Mesenteric fat pad (tissue), 1 donor: ENCODE data around the gene ALKBH3. TPM values are rescaled to one million over a fixed set of nuclear protein-coding genes. Genes with fewer than 3 reads are reported as not detected.

Source experiments
- DNase-seq: peaks from one replicate; pipeline ENCODE4 v3.0.0-alpha.2; 2020; ENCODE audit warnings: low spot score
- total RNA-seq: library from RNA; stranded (reverse); fragmentation: NEBNext Ultra II Directional; extraction: Animal tissue kit (Norgen Biotek cat#: 25700); gene quantifications from one replicate; pipeline ENCODE4 v1.2.1, GENCODE V29; 2021
- donor health status: DM: yes; HTN: yes; CAD: no.

ALKBH3 gene
- total RNA-seq, 1 donor from 2014 or later = 31.0 TPM

GRCh38 chr11:43937434-43938411 lies 57.1 kb downstream of the ALKBH3 start:
- no peak for DNase-seq

GRCh38 chr11:43941257-43941994 lies 60.8 kb downstream of the ALKBH3 start:
- no peak for DNase-seq

- no peak for DNase-seq
Observed at GRCh38 chr11:43942662-43943371, 62.2 kb downstream of the ALKBH3 start.

GRCh38 chr11:43943372-43943930 lies 62.8 kb downstream of the ALKBH3 start:
- no peak for DNase-seq

GRCh38 chr11:43943931-43944751 lies 63.5 kb downstream of the ALKBH3 start:
- DNase-seq = peak; percentile 89

DNA sequence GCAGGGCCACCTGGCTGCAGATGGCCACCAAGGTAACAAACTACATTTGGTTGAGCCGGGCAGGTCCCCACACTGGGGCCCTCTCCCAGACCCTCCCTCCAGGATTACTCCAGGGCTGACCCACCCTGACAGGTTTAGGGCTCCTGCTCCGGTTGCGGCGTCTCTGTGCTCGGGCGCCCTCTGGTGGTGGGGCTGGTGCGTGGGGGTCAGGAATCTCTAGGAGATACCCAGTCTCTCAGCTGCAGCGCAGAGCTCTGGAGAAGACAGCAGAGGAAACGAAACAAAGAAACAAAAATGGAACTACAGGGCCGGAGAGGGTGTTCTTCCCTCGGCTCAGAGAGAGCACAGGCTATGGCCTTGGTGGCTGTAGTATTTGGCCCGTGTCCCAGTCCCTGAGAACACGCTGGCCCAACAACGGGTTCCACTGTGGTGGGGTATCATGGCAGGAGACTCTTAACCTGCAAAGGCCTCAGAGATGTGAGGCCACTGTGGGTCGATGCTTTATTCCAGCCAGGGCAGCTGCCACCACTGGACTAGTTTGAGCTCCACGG lies 64.2 kb downstream of the ALKBH3 start:
- DNase-seq = no peak

DNA sequence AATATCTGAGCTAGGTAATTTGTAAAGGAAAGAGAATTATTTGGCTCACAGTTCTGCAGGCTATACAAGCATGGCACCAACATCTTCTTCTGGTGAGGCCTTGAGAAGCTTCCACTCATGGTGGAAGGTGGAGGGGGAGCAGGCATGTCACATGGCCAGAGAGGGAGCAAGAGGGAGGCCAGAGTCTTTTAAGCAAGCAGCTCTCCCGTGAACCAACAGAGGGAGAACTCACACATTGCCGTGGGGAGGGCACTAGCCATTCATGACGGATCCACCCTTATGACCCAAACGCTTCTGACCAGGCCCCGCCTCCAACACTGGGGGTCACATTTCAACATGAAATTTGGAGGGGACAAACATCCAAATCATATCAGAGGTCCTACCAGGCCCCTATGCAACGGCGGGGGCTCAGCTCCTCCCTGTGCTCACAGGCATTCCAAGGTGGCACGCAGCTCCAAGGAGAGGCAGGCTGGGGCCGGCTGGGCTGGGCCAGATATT lies 66.4 kb downstream of the ALKBH3 start:
- no peak for DNase-seq

DNA sequence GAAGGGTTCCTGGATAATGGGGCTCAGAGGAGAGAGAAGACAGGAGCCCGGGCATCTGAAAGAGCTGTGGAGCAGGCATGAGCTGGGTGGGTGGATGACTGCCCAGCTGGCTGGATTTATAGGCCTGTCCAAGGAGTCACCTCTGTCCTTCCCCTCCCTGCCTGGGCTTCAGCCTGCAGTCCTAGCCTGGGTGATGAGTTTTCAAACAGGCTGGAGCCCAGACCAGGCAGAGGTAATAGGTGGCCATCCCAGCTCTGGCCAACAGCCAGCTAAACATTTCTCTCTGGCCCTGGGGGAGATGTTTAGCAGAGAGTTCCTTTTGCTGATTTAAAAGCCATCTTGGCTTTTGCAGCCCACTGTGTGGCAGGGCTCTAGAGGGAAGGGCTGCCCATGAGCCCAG lies 67.2 kb downstream of the ALKBH3 start:
- no peak for DNase-seq

DNA sequence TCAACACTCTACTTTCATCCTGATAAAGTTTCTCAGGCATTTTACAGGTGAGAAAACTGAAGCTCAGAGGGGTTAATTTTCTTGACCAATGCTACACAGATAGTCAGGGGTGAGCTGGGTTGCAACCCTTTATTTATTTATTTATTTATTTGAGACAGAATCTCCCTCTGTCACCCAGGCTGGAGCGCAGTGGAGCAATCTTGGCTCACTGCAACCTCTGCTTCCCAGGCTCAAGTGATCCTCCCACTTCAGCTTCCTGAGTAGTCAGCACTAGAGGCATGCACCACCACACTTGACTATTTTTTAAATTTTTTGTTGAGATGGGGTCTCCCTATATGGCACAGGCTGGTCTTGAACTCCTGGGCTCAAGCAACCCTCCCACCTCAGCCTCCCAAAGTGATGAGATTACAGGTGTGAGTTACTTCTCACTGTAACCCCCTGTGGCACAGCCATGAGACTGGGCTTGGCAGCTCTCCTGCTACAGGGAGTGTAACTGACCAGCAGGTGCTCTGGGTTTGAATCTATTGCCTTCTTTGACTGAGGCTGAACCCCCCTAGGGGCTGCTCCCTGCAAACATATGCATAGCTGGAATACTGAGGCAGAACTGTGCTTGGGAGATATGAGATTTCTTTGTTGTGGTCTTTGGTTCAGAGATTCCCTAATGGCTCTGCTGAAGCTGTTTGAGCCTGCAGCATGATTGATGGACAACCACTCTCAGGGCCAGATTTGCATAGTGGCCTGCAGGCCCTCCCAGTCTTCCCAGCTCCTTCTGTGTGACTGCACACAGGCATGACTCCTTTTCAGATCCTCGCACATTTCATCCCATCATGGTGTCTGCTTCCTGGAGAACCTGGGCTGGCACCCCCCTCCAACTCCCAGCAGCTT lies 68.0 kb downstream of the ALKBH3 start:
- peak; percentile 41 for DNase-seq

- no peak for DNase-seq
Observed at GRCh38 chr11:43950311-43950855, 69.8 kb downstream of the ALKBH3 start.

DNA sequence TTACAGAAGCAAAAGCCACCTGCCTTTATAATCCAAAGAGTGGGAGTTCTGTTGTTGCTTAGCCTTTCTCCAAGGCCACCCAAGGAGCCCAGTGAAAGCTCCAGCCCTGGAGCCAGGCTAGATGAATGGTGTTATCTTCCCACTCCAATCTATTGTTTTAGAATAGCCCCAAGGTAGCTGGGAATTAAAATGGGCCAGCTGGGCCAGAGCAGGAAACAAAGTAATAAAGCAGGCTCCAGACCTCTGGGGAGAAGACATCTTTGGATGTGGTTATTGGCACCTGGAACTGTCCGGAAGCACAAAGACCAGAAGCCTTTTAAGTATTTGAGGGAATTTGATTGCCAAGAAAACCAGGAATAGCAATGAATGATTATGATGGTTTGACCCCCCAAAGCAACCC lies 70.6 kb downstream of the ALKBH3 start:
- DNase-seq = no peak

DNA sequence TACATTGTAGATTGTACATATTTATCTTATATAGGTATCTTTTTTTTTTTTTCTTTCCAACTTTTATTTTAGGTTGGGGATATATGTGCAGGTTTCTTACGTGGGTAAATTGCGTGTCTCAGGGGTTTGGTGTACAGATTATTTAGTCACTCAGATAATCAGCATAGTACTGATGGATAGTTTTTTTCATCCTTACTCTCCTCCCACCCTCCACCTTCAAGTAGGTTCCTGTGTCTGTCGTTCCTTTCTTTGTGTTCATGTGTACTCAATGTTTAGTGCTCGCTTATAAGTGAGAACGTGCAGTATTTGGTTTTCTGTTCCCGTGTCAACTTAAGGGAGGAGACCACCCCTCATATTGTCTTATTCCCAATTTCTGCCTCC lies 71.4 kb downstream of the ALKBH3 start:
- no peak for DNase-seq

DNA sequence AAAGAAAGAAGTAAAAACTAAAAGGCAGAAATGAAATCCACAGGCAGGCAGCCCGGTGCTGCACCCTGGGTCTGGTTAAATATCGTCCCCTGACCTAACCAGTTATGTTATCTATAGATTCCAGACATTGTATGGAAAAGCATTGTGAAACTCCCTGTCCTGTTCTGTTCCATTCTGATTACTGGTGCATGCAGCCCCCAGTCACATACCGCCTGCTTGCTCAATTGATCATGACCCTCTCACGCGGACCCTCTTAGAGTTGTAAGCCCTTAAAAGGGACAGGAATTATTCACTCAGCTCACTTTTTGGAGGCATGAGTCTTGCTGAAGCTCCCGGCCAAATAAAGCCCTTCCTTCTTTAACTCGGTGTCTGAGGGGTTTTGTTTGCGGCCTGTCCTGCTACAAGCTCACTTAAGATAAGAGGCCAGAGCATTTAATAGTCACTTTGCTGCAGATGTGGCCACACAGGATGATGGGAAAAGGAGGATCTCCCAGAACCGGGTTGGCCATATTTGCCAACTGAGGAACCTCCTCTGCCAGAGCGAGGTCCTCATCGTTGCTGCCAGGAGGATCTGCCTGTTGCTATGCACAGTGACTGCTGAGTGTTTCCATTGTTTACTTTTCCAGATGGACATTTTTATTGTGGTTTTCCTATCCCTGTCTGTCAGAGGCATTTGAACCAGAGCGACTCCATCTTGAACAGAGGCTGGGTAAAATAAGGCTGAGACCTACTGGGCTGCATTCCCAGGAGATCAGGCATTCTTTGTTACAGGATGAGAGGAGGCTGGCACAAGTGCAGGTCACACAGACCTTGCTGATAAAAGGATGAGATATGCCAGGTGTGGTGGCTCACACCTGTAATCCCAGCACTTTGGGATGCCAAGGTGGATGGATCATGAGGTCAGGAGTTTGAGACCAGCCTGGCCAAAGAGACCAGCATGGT lies 72.0 kb downstream of the ALKBH3 start:
- DNase-seq = no peak

DNA sequence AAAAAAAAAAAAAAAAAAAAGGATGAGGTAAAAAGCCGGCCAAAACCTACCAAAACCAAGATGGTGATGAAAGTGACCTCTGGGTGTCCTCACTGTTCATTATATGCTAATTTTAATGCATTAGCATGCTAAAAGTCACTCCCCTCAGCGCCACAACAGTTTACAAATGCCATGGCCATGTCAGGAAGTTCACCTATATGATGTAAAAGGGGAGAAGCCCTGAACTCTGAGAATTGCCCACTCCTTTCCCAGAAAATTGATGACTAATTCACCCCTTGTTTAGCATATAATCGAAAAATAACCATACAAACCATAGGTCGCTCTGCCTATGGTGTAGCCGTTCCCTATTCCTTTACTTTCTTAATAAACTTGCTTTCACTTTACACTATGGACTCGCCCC lies 72.9 kb downstream of the ALKBH3 start:
- DNase-seq = no peak

DNA sequence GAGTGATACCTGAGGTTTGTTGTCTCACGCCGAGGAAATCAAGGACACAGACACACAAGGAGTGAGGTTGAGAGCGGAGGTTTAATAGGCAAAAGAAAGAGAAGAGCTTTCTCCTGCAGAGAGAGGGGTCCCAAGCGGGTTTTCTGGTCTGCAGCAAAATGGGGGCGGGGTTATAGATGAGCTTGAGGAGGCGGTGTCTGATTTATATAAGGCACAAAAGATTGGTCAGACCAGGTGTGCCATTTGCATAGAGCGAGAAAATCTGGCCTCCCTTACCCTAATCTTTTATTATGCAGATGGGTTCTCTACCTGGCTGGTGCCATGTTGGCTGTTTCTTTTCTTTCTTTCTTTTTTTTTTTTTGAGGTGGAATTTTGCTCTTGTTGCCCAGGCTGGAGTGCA lies 73.6 kb downstream of the ALKBH3 start:
- no peak for DNase-seq

GRCh38 chr11:43955381-43956118 lies 74.9 kb downstream of the ALKBH3 start:
- DNase-seq = no peak

DNA sequence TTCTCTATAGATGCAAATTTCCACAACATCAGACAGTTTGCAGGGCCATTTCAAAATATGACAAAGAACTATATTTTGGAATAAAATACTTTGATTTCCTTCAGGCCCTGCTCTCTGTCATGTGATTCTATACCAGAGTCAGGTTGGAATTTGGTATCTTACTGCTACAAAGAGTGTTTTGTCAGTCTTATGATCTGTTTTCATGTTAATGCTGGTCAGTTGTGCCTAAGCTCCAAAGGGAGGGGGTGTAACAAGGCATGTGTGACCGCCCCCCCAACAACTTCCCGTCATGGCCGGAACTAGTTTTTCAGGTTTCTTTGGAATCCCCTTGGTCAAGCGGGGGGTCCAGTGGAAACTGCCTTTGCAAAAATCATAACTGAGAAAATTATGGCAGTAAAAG lies 76.9 kb downstream of the ALKBH3 start:
- DNase-seq = no peak
